H1 (cell line): Measurements from ENCODE around the gene PLA2G15. TPM values are rescaled to one million over a fixed set of nuclear protein-coding genes. Genes with fewer than 3 reads are reported as not detected.

Source experiments
- CTCF ChIA-PET: fragments of 300-600 bp; sonication (Branson Sonifier 250); formaldehyde crosslinking; loops from one replicate; lab custom pipeline; 2021; ENCODE audit not compliant: partially characterized antibody; lab: Charles Lee
- POLR2A ChIA-PET: fragments of 300-600 bp; sonication (Branson Sonifier 250); formaldehyde crosslinking; loops from one replicate; lab custom pipeline; 2021; ENCODE audit warnings: inconsistent platforms; ENCODE audit not compliant: partially characterized antibody; lab: Charles Lee
- DNase-seq, 2 experiments: peaks; one replicate each; pipeline versions ENCODE4 v3.0.0 to v3.0.0-alpha.2; 2010 to 2022; ENCODE audit warnings: low spot score in 2 of 2, low read depth in 1 of 2, mixed read lengths in 1 of 2
- FAIRE-seq: peaks from 2 replicates; lab custom pipeline; 2011; peaks lifted over from hg19 to GRCh38; lab: Jason Lieb, UNC
- H2AFZ ChIP-seq: 2 replicates; pipeline ENCODE4 v1.8.1; 2012; ENCODE audit warnings: low read length, inconsistent platforms
- H2AK5ac ChIP-seq: 2 replicates; pipeline ENCODE4 v1.6.1; 2013; ENCODE audit warnings: low read depth, low read length
- H2BK120ac ChIP-seq: replicated peaks from 2 replicates; pipeline ENCODE3; 2013; ENCODE audit warnings: low read depth, low read length, inconsistent platforms
- H2BK12ac ChIP-seq: 2 replicates; pipeline ENCODE4 v1.6.1; 2013; ENCODE audit warnings: low read depth, low read length
- H2BK15ac ChIP-seq: 2 replicates; pipeline ENCODE4 v1.6.1; 2013; ENCODE audit warnings: low read length
- H2BK20ac ChIP-seq: 2 replicates; pipeline ENCODE4 v1.6.1; 2013; ENCODE audit warnings: low read length
- H2BK5ac ChIP-seq: 2 replicates; pipeline ENCODE4 v1.6.1; 2013; ENCODE audit warnings: low read depth, low read length
- H3K14ac ChIP-seq: 2 replicates; pipeline ENCODE4 v1.6.1; 2013; ENCODE audit warnings: inconsistent platforms; ENCODE audit not compliant: insufficient read length
- H3K18ac ChIP-seq: 2 replicates; pipeline ENCODE4 v1.6.1; 2013; ENCODE audit warnings: low read length; ENCODE audit errors: extremely low read depth
- H3K23ac ChIP-seq: 2 replicates; pipeline ENCODE4 v1.6.1; 2013; ENCODE audit warnings: inconsistent platforms; ENCODE audit not compliant: insufficient read length
- H3K23me2 ChIP-seq: 2 replicates; pipeline ENCODE4 v1.6.1; 2013; ENCODE audit warnings: low read depth, low read length
- H3K27ac ChIP-seq: 2 replicates; pipeline ENCODE4 v1.6.1; 2011; ENCODE audit warnings: low read depth, low read length, inconsistent platforms
- H3K27me3 ChIP-seq, 4 experiments: replicated peaks in 1 of 4; 1 replicate in 1 of 4; 2 replicates in 3 of 4; pipeline versions ENCODE4 v1.6.1 to v1.8.1; 2011 to 2013; ENCODE audit warnings: low read length in 3 of 4, mild to moderate bottlenecking in 3 of 4, inconsistent platforms in 2 of 4, mixed read lengths in 2 of 4, moderate library complexity in 1 of 4; ENCODE audit not compliant: control insufficient read depth in 3 of 4, insufficient read depth in 3 of 4; ENCODE audit errors: extremely low read depth in 1 of 4
- H3K36me3 ChIP-seq, 4 experiments: 2 replicates each; pipeline versions ENCODE4 v1.6.1 to v1.8.1; 2011 to 2013; ENCODE audit warnings: mild to moderate bottlenecking in 4 of 4, low read length in 3 of 4, moderate library complexity in 2 of 4, control low read depth in 1 of 4, inconsistent platforms in 1 of 4; ENCODE audit not compliant: insufficient read depth in 4 of 4, control insufficient read depth in 2 of 4
- H3K4ac ChIP-seq: replicated peaks from 2 replicates; pipeline ENCODE3; 2013; ENCODE audit warnings: low read length, low read depth, mixed read lengths, inconsistent platforms; ENCODE audit not compliant: insufficient read length
- H3K4me1 ChIP-seq, 4 experiments: replicated peaks in 1 of 4; 1 replicate in 1 of 4; 2 replicates in 3 of 4; pipeline versions ENCODE4 v1.6.1 to v1.8.1; 2011 to 2013; ENCODE audit warnings: low read length in 3 of 4, inconsistent platforms in 2 of 4, mixed read lengths in 1 of 4; ENCODE audit not compliant: insufficient read depth in 4 of 4, control insufficient read depth in 3 of 4
- H3K4me2 ChIP-seq, 2 experiments: 2 replicates each; pipeline versions ENCODE4 v1.6.1 to v1.8.1; 2011 to 2013; ENCODE audit warnings: low read depth in 2 of 2, low read length in 2 of 2, control low read depth in 1 of 2, inconsistent platforms in 1 of 2, mild to moderate bottlenecking in 1 of 2; ENCODE audit not compliant: insufficient read depth in 1 of 2
- H3K4me3 ChIP-seq, 4 experiments: fragments of 200-600, 300-600 bp in 1 of 4; sonication (generic), shearing (Covaris generic), sonication (Bioruptor Twin) in 1 of 4; 2 replicates each; pipeline versions ENCODE4 v1.5.1 to v1.8.1; 2011 to 2016; ENCODE audit warnings: low read length in 4 of 4, low read depth in 3 of 4, control low read depth in 2 of 4, inconsistent platforms in 2 of 4, mild to moderate bottlenecking in 2 of 4, mixed read lengths in 1 of 4, moderate library complexity in 1 of 4; ENCODE audit not compliant: insufficient read depth in 2 of 4; ENCODE audit errors: extremely low read depth in 1 of 4
- H3K56ac ChIP-seq: replicated peaks from 2 replicates; pipeline ENCODE3; 2013; ENCODE audit warnings: low read depth, mild to moderate bottlenecking, mixed read lengths, low read length, inconsistent platforms; ENCODE audit not compliant: insufficient read length
- H3K79me1 ChIP-seq: 2 replicates; pipeline ENCODE4 v1.6.1; 2013; ENCODE audit warnings: low read depth, low read length, control low read depth
- H3K79me2 ChIP-seq, 2 experiments: 2 replicates each; pipeline versions ENCODE4 v1.6.1 to v1.8.1; 2012 to 2013; ENCODE audit warnings: low read length in 2 of 2, mild to moderate bottlenecking in 2 of 2, inconsistent platforms in 1 of 2; ENCODE audit not compliant: insufficient read depth in 2 of 2, control insufficient read depth in 1 of 2
- H3K9ac ChIP-seq, 4 experiments: replicated peaks in 1 of 4; 1 replicate in 1 of 4; 2 replicates in 3 of 4; pipeline versions ENCODE4 v1.6.1 to v1.8.1; 2011 to 2013; ENCODE audit warnings: low read depth in 3 of 4, low read length in 3 of 4, control low read depth in 2 of 4, mild to moderate bottlenecking in 2 of 4, moderate library complexity in 2 of 4, inconsistent platforms in 1 of 4; ENCODE audit errors: extremely low read depth in 1 of 4
- H3K9me3 ChIP-seq, 2 experiments: 2 replicates each; pipeline versions ENCODE4 v1.6.1 to v1.8.1; 2012 to 2013; ENCODE audit warnings: mild to moderate bottlenecking in 2 of 2, moderate library complexity in 2 of 2, control low read depth in 1 of 2, inconsistent platforms in 1 of 2, low read depth in 1 of 2, low read length in 1 of 2, mixed read lengths in 1 of 2; ENCODE audit not compliant: insufficient read depth in 2 of 2
- H4K20me1 ChIP-seq, 2 experiments: replicated peaks in 1 of 2; 2 replicates each; pipeline versions ENCODE3 to v1.8.1; 2011 to 2013; ENCODE audit warnings: inconsistent platforms in 2 of 2, low read length in 2 of 2, mild to moderate bottlenecking in 1 of 2; ENCODE audit not compliant: insufficient read depth in 2 of 2, control insufficient read depth in 1 of 2
- H4K5ac ChIP-seq: 2 replicates; pipeline ENCODE4 v1.6.1; 2013; ENCODE audit warnings: low read length, low read depth, mixed read lengths, inconsistent platforms; ENCODE audit not compliant: insufficient read length
- H4K8ac ChIP-seq: 2 replicates; pipeline ENCODE4 v1.8.0; 2013; ENCODE audit warnings: mild to moderate bottlenecking, moderate library complexity, low read length, inconsistent platforms; ENCODE audit not compliant: insufficient read depth; ENCODE audit errors: extremely low read depth
- H4K91ac ChIP-seq: replicated peaks from 2 replicates; pipeline ENCODE3; 2013; ENCODE audit warnings: low read length, mixed read lengths, inconsistent platforms; ENCODE audit not compliant: insufficient read length
- BACH1 ChIP-seq: IDR thresholded peaks from 2 replicates; pipeline ENCODE4 v1.6.1; 2012; ENCODE audit warnings: low read length, improper control_type of control experiment
- EP300 ChIP-seq, 2 experiments: IDR thresholded peaks; 1 replicate in 1 of 2; 2 replicates in 1 of 2; pipeline ENCODE4 v1.6.1; 2011 to 2012; ENCODE audit warnings: low read depth in 2 of 2, low read length in 2 of 2, mild to moderate bottlenecking in 2 of 2, borderline replicate concordance in 1 of 2, inconsistent platforms in 1 of 2, moderate library complexity in 1 of 2
- HDAC2 ChIP-seq, 2 experiments: fragments of 300-600 bp in 1 of 2; sonication (generic) in 1 of 2; IDR thresholded peaks; 2 replicates each; pipeline ENCODE4 v1.6.1; 2011 to 2012; ENCODE audit warnings: low read depth in 2 of 2, low read length in 2 of 2, mild to moderate bottlenecking in 2 of 2, moderate library complexity in 2 of 2, borderline replicate concordance in 1 of 2, inconsistent platforms in 1 of 2
- JUN ChIP-seq: IDR thresholded peaks from 2 replicates; pipeline ENCODE4 v1.6.1; 2011; ENCODE audit warnings: low read depth, mild to moderate bottlenecking, improper control_type of control experiment, low read length
- KDM4A ChIP-seq: IDR thresholded peaks from one replicate; pipeline ENCODE4 v1.7.1; 2012; ENCODE audit warnings: low read depth, mild to moderate bottlenecking, moderate library complexity, low read length, inconsistent platforms; ENCODE audit not compliant: severe bottlenecking
- SP1 ChIP-seq: IDR thresholded peaks from 2 replicates; pipeline ENCODE4 v1.6.1; 2011; ENCODE audit warnings: low read depth, low read length
- TCF12 ChIP-seq: IDR thresholded peaks from 2 replicates; pipeline ENCODE4 v1.6.1; 2011; ENCODE audit warnings: low read depth, mild to moderate bottlenecking, low read length
- WGBS, 2 experiments: shearing (Covaris generic) in 1 of 2; methylation state at CpG; one replicate each; pipeline versions ENCODE4 v1.1.6 to v1.1.7; 2013 to 2015; ENCODE audit warnings: low lambda C conversion rate in 2 of 2, mixed read lengths in 2 of 2, inconsistent platforms in 1 of 2, low coverage in 1 of 2, missing lambda C conversion rate in 1 of 2; ENCODE audit not compliant: insufficient replicate concordance in 2 of 2, insufficient coverage in 1 of 2, insufficient read length in 1 of 2; ENCODE audit errors: extremely low coverage in 1 of 2, missing lambda C conversion rate in 1 of 2; 5-methylcytosine and 5-hydroxymethylcytosine counted together
- polyA plus RNA-seq, 7 experiments: library from polyadenylated mRNA; depleted of rRNA in 3 of 7; stranded (reverse) in 5 of 7; unstranded in 2 of 7; fragments of >200 nt in 5 of 7; fragments of 200-250 nt in 2 of 7; gene quantifications; 1 replicate in 5 of 7; 2 replicates in 1 of 7; 4 replicates in 1 of 7; pipeline versions ENCODE4 v1.2.1 to v1.2.3, GENCODE V29; 2011 to 2013; ENCODE audit warnings: missing spikeins in 2 of 7, mixed read lengths in 2 of 7
- total RNA-seq: library from RNA; stranded (reverse); fragmentation: NEBNext Ultra II Directional; extraction: Animal tissue kit (Norgen Biotek cat#: 25700); gene quantifications from 2 replicates; pipeline ENCODE4 v1.2.1, GENCODE V29; 2021
- TF ChIP-seq, protein P1 (sequence below), 3 experiments: IDR thresholded peaks; 1 replicate in 2 of 3; 2 replicates in 1 of 3; pipeline versions ENCODE4 v1.5.1 to v1.6.1; 2011; ENCODE audit warnings: low read length in 3 of 3, mild to moderate bottlenecking in 3 of 3, inconsistent platforms in 2 of 3, low read depth in 1 of 3, moderate library complexity in 1 of 3; ENCODE audit not compliant: insufficient read depth in 1 of 3; ENCODE audit errors: control extremely low read depth in 1 of 3

Gene PLA2G15
- total and polyA plus RNA-seq, 2 of the 8 experiments (the other 6 are each of a cell fraction or from before 2014, with no cell fraction given) = 11.2 to 12.0 TPM

DNA sequence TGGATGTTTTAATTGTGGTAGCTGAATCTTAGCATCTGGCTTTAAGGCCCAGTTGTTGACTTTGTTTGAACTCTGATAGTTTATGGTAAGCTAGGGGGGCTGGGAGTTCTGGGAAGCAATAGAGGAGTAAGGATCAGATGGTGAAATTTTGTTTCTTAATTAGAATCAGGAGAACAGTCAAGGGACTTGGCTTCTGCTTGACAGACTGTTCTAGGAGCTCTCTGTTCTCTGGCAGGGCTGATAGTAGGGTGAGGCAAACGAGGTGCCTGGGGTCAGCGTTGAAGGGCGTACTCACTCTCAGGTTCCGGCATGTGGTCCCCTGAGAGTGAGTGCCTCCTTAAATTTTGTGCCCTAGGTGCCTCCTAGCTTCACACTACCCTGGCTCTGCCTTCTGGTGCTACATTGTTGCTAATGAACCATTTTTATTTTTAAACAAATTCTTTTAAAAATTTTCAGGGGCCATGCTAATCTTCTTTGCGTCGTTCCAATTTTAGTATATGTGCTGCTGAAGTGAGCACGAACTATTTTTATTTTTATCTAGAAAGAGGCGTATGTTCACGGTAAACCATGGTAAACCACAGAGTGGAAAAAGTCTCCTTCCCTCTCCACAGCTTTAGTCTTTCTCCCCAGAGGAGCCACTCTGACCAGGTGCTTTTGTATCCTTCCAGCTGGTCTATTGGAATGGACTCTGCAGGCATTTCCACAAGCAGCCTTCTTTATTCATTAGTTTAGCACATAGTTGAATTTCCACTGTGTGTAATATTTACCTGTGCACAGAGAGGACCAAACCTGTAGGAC, 38.8 kb downstream of the PLA2G15 start:
- no peak overlapping the region for H2BK20ac ChIP-seq
- H3K4me3 ChIP-seq = no peak overlapping the region
- H2AK5ac ChIP-seq = no peak overlapping the region
- no peaks in the 10 kb centered on the region for H3K23me2 ChIP-seq
- H2BK12ac ChIP-seq = no peak overlapping the region
- no peak overlapping the region for H3K14ac ChIP-seq
- H3K18ac ChIP-seq = no peak overlapping the region
- H3K4me1 ChIP-seq = no peaks in the 10 kb centered on the region
- no peaks in the 10 kb centered on the region for H3K9me3 ChIP-seq
- peaks cover 0 to 3% (median 0%) of the 10 kb centered on the region in 4 experiments; a peak in 2 of 8 replicates for H3K36me3 ChIP-seq
- no peak overlapping the region for H3K56ac ChIP-seq
- H2BK15ac ChIP-seq = no peak overlapping the region
- 0 out of 2 replicates have a peak, but pooled peaks cover 3% of the 10 kb centered on the region for H3K79me1 ChIP-seq
- H3K79me2 ChIP-seq = no peaks in the 10 kb centered on the region
- H3K23ac ChIP-seq = no peak overlapping the region
- H2BK5ac ChIP-seq = no peak overlapping the region
- H4K8ac ChIP-seq = no peak overlapping the region
- no peak overlapping the region for H4K91ac ChIP-seq
- ChIA-PET CTCF (interaction anchor here (0.6 to 20.4 kb wide), 9 partner anchors 10 to 470 kb away, joined by 3 to 233 read pairs (median 3); partner anchors contain the start of gene SLC7A6), POLR2A (interaction anchor here (0.8 to 4.9 kb wide), 6 partner anchors 8 to 47 kb away, joined by 3 to 19 read pairs (median 4); partner anchors contain the start of genes PRMT7, SLC7A6 and SLC7A6OS)
- FAIRE-seq (no peak), DNase-seq (no peak)
- H2AFZ ChIP-seq = no peak overlapping the region
- H3K27ac ChIP-seq = no peak overlapping the region
- H3K4me2 ChIP-seq = no peak overlapping the region
- no peak overlapping the region for H4K5ac ChIP-seq
- no peak overlapping the region for H3K9ac ChIP-seq
- peaks cover 2 to 13% of the 10 kb centered on the region in 2 experiments for H4K20me1 ChIP-seq
- H3K4ac ChIP-seq = no peak overlapping the region
- no peak overlapping the region for H2BK120ac ChIP-seq
- H3K27me3 ChIP-seq = no peaks in the 10 kb centered on the region
- 93% methylated on average over 9 of the region's 9 CpGs; no CpG with 5 or more reads in 1 of the 2 experiments for WGBS, 2 experiments
- TF ChIP-seq TCF12 (no peak), SP1 (no peak), JUN (no peak), EP300 (IDR thresholded peaks at IDR 0.05; ENCODE audit: borderline replicate concordance in 1 of 2, low read depth in 2 of 2, low read length in 2 of 2) (no peak), KDM4A (no peak), HDAC2 (IDR thresholded peaks at IDR 0.05; ENCODE audit: borderline replicate concordance in 1 of 2, low read depth in 2 of 2, low read length in 2 of 2) (no peak), BACH1 (no peak)
- TF ChIP-seq, protein P1, sequence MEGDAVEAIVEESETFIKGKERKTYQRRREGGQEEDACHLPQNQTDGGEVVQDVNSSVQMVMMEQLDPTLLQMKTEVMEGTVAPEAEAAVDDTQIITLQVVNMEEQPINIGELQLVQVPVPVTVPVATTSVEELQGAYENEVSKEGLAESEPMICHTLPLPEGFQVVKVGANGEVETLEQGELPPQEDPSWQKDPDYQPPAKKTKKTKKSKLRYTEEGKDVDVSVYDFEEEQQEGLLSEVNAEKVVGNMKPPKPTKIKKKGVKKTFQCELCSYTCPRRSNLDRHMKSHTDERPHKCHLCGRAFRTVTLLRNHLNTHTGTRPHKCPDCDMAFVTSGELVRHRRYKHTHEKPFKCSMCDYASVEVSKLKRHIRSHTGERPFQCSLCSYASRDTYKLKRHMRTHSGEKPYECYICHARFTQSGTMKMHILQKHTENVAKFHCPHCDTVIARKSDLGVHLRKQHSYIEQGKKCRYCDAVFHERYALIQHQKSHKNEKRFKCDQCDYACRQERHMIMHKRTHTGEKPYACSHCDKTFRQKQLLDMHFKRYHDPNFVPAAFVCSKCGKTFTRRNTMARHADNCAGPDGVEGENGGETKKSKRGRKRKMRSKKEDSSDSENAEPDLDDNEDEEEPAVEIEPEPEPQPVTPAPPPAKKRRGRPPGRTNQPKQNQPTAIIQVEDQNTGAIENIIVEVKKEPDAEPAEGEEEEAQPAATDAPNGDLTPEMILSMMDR (IDR thresholded peaks at IDR 0.05; ENCODE audit: control extremely low read depth in 1 of 3, insufficient read depth in 1 of 3, low read depth in 1 of 3, low read length in 3 of 3) = no peak
